Eye (tissue), 1 donor: ENCODE data around the gene SNAPC4.
A peak's percentile ranks its signal among the peaks of the same experiment; 100 is the strongest.
"Not testable (repeated sequence)": the region's sequence is repeated elsewhere in the genome, so short reads cannot be mapped to it uniquely, and the experiment has no call there.

Source experiments
- DNase-seq: peaks from one replicate; pipeline ENCODE4 v3.0.0-alpha.2; 2015

SNAPC4 gene

DNA sequence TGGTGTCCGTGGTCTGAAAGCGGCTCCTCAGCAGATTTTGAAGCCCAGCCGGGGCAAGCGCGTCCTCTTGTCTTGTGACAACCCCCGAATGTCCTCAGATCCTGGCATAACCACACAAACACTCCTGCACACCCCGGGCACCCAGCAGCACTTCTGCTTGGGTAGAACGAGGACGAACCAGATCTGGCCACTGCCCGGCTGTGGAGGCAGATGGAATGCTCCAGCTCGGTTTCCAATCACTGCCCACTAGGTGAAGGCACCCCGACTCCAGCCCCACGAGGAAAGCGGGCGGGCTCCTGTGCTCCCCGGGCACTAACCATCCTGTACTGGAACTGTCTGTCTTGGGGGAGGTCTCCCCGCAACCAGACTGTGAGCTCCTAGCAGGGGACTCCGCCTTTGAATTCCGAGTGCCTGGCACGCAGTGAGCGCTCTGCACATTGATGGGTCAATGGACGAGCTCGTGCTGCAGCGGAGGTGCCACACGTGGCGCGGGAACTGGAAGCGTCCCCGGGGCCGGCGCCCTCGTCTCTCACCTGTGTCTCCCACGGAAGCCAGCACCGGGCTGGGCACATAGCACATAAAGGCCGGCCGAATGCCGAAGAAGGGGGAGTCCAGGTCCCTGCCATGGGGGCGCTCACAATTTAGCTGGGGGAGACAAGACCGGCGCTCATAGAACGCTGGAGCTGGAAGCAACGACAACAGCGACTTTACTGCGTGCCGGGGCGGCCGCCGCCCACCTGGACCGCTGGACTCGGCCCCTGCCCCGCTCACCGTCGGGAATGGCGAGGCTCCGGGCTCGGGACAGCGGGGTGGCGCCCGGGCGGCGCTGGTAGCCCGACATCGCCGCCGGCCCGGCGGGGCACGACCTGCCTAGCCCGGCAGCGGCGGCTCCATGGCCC is 9.8 kb upstream of the SNAPC4 start:
- peak; percentile 60 for DNase-seq

DNA sequence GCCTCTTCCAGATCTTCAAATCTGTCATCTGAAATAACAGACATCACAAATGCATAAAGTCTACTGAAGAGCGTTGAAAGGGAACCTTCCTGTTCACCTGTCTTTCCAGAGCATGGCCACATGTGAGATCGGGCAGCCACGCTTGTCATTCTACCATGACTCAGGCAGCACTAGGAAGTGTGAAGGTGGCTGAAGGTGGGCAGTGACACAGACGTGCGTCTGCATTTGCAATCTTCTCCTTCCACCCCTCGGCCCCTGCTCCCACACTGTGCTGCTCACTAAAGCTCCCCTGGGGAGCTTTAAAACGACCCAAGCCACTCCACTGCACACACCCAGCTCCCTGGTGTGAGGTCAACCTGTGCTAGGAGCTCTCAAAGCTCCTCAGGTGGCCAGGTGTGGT is 7.9 kb upstream of the SNAPC4 start:
- no peak for DNase-seq

- DNase-seq, result not testable (repeated sequence)
These were observed 7.1 kb upstream of the SNAPC4 start for GRCh38 chr9:136407061-136407460.

DNA sequence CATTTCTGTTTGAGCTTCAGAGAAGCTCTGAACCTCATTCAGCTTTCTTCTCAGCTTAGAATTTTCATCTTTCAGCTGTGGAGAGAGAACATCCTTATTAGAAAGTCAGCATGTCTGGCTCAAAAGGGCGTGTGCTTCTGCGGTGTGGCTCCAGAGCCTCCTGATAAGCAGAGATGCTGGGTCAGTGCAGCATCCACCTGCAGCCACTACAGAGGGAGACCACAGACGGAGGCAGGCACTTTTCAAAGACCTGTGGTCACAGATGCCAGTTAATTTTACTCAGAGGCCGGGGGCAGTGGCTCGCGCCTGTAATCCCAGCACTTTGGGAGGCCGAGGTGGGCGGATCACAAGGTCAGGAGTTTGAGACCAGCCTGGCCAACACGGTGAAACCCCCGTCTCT is 5.9 kb upstream of the SNAPC4 start:
- not testable (repeated sequence) for DNase-seq

GRCh38 chr9:136405481-136405880 is 5.5 kb upstream of the SNAPC4 start:
- DNase-seq, result no peak

DNA sequence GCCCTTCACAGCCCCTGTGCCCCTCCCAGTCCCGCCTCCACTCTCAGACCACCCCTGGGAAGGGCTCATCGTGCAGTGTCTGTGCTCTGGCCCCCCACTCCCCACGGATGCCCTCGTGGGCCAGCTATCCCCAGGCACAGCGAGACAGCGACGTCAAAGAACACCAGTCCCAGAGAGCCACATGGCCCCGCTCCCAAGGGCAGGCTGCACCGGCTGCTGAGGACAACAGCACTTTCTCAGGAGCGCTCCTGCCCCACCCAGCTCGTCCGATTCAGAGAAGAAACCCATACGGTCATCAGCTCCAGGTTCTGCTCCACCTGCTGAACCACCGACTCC is 4.8 kb upstream of the SNAPC4 start:
- DNase-seq, result no peak

GRCh38 chr9:136403915-136404800 is 4.2 kb upstream of the SNAPC4 start:
- no peak for DNase-seq

GRCh38 chr9:136403538-136403914 is 3.6 kb upstream of the SNAPC4 start:
- no peak for DNase-seq

DNA sequence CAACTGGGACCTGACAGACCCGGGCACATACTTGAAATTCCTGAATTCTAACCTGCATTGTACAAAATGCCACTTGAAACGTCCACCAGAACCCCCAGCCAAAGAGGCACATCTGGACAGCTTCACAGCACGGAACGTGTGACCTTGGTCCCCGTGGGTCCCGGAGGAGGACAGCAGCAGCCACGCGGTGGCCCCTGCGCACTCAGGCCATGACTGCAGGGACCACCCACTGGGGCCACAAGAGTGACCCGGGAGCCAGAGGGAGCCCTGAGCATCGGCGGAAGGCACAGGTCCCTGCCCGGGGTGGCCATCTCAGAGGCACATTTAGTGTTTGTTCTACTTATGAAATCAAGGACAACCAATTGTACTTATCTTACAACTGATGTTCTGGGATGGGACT is 2.1 kb upstream of the SNAPC4 start:
- no peak for DNase-seq

DNA sequence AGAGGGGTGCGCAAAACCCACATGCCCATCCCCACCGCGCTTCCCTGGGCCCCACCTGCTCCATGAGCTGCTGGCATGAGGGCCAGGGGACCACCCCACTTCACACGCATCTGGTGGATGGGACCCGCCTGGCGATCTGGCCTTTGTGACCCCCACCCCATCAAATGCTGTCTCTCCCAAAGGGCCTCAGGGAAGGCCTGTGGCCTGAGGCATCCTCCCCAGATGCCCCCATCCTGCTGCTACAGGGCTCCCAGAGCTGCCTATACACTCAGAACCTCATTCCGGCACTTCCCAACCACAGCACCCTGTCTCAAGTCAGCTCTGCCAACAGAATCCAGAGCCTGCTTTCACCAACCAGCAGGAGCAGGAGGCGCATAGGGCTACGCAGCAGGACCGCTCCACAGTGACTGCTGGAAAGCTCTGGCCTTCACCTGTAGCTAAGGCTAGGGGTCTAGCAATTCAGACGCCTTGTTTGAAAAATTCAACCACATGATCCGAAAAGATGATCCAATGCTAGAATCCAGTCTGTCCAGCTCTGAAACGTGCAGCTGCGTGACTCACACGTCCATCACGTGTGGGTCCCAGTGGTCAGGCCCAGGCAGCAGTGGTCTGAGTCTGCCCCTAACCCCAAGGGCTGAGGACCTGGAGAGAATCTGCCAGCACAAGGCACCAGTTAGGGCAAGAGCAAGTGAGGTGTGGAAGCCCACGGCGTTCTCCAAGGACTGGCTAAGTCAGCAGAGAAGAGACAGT is 1.4 kb upstream of the SNAPC4 start:
- DNase-seq, result no peak

- peak; percentile 19 for DNase-seq
These were observed 563 bp downstream of the SNAPC4 start for GRCh38 chr9:136399176-136400037.

DNA sequence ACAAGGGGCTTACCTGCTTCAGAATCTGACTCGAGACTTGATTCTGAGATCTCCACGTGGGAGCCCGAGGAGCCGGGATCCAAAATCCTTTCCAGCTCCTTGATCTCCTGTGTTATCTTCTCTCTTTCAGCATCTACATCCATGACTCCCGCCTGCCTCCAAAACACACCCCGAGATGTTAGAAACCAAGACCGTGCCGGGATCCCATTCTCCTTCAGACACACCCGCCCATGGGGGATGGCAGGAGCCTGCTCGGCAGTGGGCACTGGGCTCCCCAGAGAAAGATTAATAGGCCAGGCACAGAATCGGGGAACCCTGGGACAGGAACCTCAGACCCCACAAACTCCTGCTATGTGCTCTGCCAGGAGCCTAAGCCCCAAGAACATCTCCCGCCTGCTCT is 1.7 kb downstream of the SNAPC4 start:
- no peak for DNase-seq

DNA sequence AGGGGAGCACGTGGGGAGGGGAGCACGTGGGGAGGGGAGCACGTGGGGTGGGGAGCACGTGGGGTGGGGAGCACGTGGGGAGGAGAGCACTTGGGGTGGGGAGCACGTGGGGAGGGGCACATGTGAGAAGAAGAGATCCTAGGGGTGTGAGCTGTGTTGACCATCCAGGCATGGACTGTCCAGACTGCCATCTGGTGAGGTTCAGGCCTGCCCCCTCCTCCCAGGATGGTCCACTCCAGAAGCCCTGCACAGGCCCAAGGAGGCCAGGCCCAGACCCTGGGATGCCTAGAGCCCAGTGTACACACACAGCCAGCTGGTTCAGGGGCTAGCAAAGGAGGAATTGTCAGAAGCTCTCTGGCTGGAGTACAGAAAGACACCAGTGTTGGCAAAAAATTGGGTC is 2.3 kb downstream of the SNAPC4 start:
- DNase-seq, result no peak

GRCh38 chr9:136396219-136396515 is 3.8 kb downstream of the SNAPC4 start:
- no peak for DNase-seq

GRCh38 chr9:136395345-136396218 is 4.4 kb downstream of the SNAPC4 start:
- no peak for DNase-seq

DNA sequence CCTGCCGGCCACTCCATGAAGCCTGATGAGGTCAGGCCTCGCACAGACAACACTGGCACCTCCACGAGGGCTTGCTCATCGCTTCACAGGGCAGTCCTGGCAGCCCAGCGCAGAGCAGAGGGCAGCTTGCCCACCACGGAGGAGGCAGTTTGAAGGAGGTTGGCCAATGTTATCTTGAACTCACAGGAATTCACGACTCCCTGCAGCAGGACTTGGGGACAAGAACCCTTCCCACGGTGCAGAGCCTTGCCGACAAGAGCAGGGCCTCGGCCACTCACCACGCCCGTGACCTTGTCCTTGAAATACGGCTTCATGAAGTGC is 5.0 kb downstream of the SNAPC4 start:
- DNase-seq, result no peak

DNA sequence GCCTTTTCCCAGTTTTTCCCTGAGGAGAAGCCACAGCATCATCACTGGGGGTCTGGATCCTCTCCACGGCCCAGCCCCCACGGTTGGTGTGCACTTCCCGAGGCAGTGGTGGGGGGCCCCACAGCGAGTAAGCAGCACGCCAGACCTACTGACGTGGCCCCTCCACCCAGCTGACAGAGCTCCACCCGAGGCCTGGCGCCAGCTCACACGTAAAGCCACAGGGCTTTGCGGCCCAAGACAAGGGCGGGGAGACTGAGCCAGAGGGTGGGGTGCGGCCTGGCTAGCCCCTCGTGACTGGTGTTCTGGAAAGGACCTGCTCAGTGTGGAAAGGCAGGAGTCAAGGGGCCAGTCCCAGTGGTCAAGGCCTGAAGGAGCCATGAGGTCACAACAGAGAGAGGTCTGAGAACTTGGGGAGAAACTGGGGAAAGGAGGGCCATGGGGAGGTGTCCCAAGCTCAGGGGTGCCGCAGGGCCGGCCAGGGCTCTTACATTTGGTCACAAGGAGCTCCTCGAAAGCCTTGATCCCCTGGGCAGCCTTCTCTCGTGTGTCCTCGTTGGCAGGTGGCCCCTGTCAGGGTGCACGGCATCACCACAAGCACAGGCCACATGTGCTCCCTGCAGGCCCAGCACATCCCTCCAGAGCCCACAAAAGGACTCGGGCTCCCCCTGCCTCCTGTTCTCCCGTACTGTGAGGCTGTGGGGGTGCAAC is 5.5 kb downstream of the SNAPC4 start:
- DNase-seq, result no peak

GRCh38 chr9:136393531-136393930 is 6.4 kb downstream of the SNAPC4 start:
- DNase-seq, result no peak

- no peak for DNase-seq
These were observed 7.2 kb downstream of the SNAPC4 start for GRCh38 chr9:136392538-136393449.
